Choroid plexus epithelial cell (primary cell): Measurements from ENCODE around the gene CADM1.

Experiments
- DNase-seq: peaks from one replicate; pipeline ENCODE4 v3.0.0-alpha.2; 2010; ENCODE audit warnings: low read depth
- H3K4me3 ChIP-seq: 2 replicates; pipeline ENCODE4 v1.5.1; 2011; ENCODE audit warnings: low read depth, mild to moderate bottlenecking, control low read depth, low read length, moderate library complexity
- CTCF ChIP-seq: conservative IDR thresholded peaks from 2 replicates; pipeline ENCODE4 v1.5.1; 2011; ENCODE audit warnings: low read depth, mild to moderate bottlenecking, control low read depth, inconsistent platforms, low read length, moderate library complexity

CADM1 gene

GRCh38 chr11:115364896-115365295 lies 139.3 kb downstream of the CADM1 start:
- no peak for TF ChIP-seq CTCF
- DNase-seq = no peak
- H3K4me3 ChIP-seq = no peak overlapping the region

- DNase-seq = no peak
Measured at GRCh38 chr11:115363921-115364320, 140.3 kb downstream of the CADM1 start.

GRCh38 chr11:115363426-115363825 lies 140.8 kb downstream of the CADM1 start:
- no peak overlapping the region for H3K4me3 ChIP-seq
- TF ChIP-seq CTCF = no peak
- DNase-seq = no peak

More at GRCh38 chr11:115363921-115364320, 140.3 kb downstream of the CADM1 start:
- H3K4me3 ChIP-seq = no peak overlapping the region
- no peak for TF ChIP-seq CTCF

- no peak for DNase-seq
- no peak overlapping the region for H3K4me3 ChIP-seq
- TF ChIP-seq CTCF = no peak
Measured at GRCh38 chr11:115362997-115363396, 141.2 kb downstream of the CADM1 start.

GRCh38 chr11:115361025-115361424 lies 143.2 kb downstream of the CADM1 start:
- no peak for TF ChIP-seq CTCF
- DNase-seq = no peak
- no peak overlapping the region for H3K4me3 ChIP-seq

- no peak for DNase-seq
- TF ChIP-seq CTCF = no peak
Measured at GRCh38 chr11:115360186-115360824, 143.9 kb downstream of the CADM1 start.

GRCh38 chr11:115357066-115357465 lies 147.1 kb downstream of the CADM1 start:
- DNase-seq = no peak
- TF ChIP-seq CTCF = no peak
- no peak overlapping the region for H3K4me3 ChIP-seq

More at GRCh38 chr11:115360186-115360824, 143.9 kb downstream of the CADM1 start:
- no peak overlapping the region for H3K4me3 ChIP-seq
